Gastroesophageal sphincter (tissue), 4 donors: Measurements from ENCODE around the gene NHS. TPM values are rescaled to one million over a fixed set of nuclear protein-coding genes. Genes with fewer than 3 reads are reported as not detected.

Experiments
- ATAC-seq: fragments of 150-250 bp; one replicate; pipeline ENCODE4 v1.9.1; 2016; ENCODE audit warnings: mild to moderate bottlenecking, moderate library complexity
- H3K27ac ChIP-seq, 4 donors: fragments of 200-600 bp; sonication (generic) in 3 of 4; 1 replicate in 3 of 4; 2 replicates in 1 of 4; pipeline ENCODE4 v1.5.1; 2016 to 2019
- H3K27me3 ChIP-seq: fragments of 200-600 bp; sonication (generic); one replicate; pipeline ENCODE4 v1.5.1; 2019
- H3K36me3 ChIP-seq, 2 donors: fragments of 200-600 bp; sonication (generic); one replicate each; pipeline ENCODE4 v1.5.1; 2019; ENCODE audit warnings: control low read depth in 1 of 2
- H3K4me1 ChIP-seq, 3 donors: fragments of 200-600 bp; sonication (generic); 1 replicate in 2 of 3; 2 replicates in 1 of 3; pipeline ENCODE4 v1.5.1; 2016 to 2019; ENCODE audit warnings: control low read depth in 2 of 3
- H3K4me3 ChIP-seq, 2 donors: fragments of 200-600 bp; sonication (generic); one replicate each; pipeline ENCODE4 v1.5.1; 2019; ENCODE audit warnings: mild to moderate bottlenecking in 1 of 2, moderate library complexity in 1 of 2
- H3K9me3 ChIP-seq, 3 donors: fragments of 200-600 bp; sonication (generic); one replicate each; pipeline ENCODE4 v1.5.1; 2017 to 2019; ENCODE audit warnings: control low read depth in 2 of 3
- CTCF ChIP-seq, 4 experiments: fragments of 200-600 bp in 2 of 4; fragments of 450-650 bp in 2 of 4; sonication (generic) in 1 of 4; IDR thresholded peaks; one replicate each; pipeline ENCODE4 v1.5.1; 2017 to 2019; ENCODE audit warnings: antibody characterized with exemption in 4 of 4, mild to moderate bottlenecking in 2 of 4, moderate library complexity in 2 of 4
- EP300 ChIP-seq: sonication (generic); formaldehyde crosslinking; IDR thresholded peaks from one replicate; pipeline ENCODE4 v1.6.1; 2017; ENCODE audit warnings: antibody characterized with exemption, mild to moderate bottlenecking
- POLR2A ChIP-seq, 2 donors: fragments of 450-650 bp; IDR thresholded peaks; one replicate each; pipeline ENCODE4 v1.6.1; 2017; ENCODE audit warnings: antibody characterized with exemption in 2 of 2, mild to moderate bottlenecking in 2 of 2, moderate library complexity in 1 of 2
- POLR2AphosphoS5 ChIP-seq: sonication (generic); formaldehyde crosslinking; IDR thresholded peaks from one replicate; pipeline ENCODE4 v1.6.1; 2017; ENCODE audit warnings: antibody characterized with exemption
- WGBS, 2 donors: methylation state at CpG; one replicate each; pipeline ENCODE4 v1.1.5; 2018; ENCODE audit warnings: low coverage in 1 of 2; 5-methylcytosine and 5-hydroxymethylcytosine counted together
- total RNA-seq, 4 donors: library from RNA; depleted of rRNA; stranded (reverse); fragments of >200 nt; gene quantifications; one replicate each; pipeline ENCODE4 v1.1.0, GENCODE V29; 2016

The NHS gene
- total RNA-seq, 4 donors from 2014 or later: 4.7 to 12.3 (median 6.6) TPM

DNA sequence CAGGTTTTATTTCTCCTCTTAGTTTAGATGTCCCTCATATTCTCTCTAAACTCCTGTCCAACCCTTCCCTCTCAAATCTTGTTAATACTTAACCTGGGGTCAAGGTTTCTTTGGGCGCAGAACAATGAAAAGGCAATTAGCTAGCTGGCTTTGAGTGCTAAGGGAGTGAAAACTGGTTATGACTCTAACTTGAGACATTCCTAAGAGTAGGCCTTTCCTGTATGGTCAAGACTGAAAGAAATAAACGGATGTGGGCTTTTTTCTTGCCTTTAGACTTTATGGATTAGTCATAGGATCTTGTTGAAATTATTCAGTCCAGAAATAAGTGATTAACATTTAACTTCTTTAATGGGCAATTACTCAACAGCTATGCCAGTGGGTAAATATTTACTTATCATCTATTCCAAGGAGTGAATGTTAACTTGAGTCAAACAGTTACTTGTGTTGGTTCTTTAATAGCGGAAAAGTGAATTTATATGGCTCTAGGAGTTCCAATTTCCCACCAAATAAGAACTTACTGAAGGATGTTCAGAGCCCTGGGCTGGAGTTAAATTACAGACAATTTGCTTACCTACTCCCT, 220.5 kb downstream of the NHS start:
- no peaks in the 10 kb centered on the region for H3K27me3 ChIP-seq
- 50 to 51% methylated on average over 1 to 3 of the region's 3 CpGs for WGBS, 2 donors
- no peaks in the 10 kb centered on the region for H3K9me3 ChIP-seq
- no peak for ATAC-seq
- H3K27ac ChIP-seq: peak overlapping the region in 3 of 4 donors; percentile 20 to 48 (median 35)
- peak; percentile 56 for TF ChIP-seq POLR2AphosphoS5
- no peak for TF ChIP-seq CTCF (IDR thresholded peaks at IDR 0.05)
- no peak for TF ChIP-seq EP300
- H3K4me1 ChIP-seq: peaks cover 0 to 63% (median 0%) of the 10 kb centered on the region in 3 donors
- H3K4me3 ChIP-seq: no peak overlapping the region
- no peaks in the 10 kb centered on the region for H3K36me3 ChIP-seq

- Histone ChIP-seq H3K4me1 (peaks cover 0 to 61% (median 0%) of the 10 kb centered on the region in 3 donors), H3K36me3 (no peaks in the 10 kb centered on the region), H3K27ac (peak overlapping the region in 3 of 4 donors; percentile 20 to 48 (median 35)), H3K4me3 (no peak overlapping the region), H3K9me3 (no peaks in the 10 kb centered on the region), H3K27me3 (no peaks in the 10 kb centered on the region)
- no peak for ATAC-seq
- TF ChIP-seq CTCF (IDR thresholded peaks at IDR 0.05) (no peak), EP300 (no peak), POLR2AphosphoS5 (no peak), POLR2A (IDR thresholded peaks at IDR 0.05) (no peak)
Measured at GRCh38 chrX:17596061-17596460, 221.1 kb downstream of the NHS start.

DNA sequence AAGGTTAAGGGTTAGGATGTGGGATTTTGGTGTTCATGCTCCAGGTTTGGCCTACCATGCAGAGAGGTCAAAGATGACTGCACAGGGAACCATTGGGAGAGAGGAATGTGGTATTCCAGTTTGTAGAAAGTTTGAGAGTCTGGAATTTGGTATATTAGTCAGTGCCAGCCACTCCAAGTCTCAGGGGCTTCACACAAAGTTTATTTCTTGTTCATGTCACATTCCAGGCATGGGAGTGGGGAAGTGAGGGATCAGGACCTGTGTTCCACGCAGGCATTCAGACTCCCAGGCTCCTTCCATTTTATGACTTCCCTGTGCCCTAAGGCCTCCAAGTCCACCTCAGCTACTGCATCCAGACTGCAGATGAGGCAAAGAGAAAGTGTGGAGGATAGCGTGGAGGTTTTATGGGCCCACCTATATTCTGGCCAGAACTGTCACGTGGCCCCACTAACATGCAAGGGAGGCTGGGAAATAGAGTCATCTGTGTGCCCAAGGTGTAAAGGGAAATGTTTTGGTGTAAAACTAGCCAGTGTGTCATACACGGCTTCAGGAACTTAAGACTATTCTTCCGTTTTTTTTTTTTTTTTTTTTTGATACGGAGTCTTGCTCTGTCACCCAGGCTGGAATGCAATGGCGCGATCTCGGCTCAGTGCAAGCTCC, 221.7 kb downstream of the NHS start:
- Histone ChIP-seq H3K27me3 (no peaks in the 10 kb centered on the region), H3K9me3 (no peaks in the 10 kb centered on the region), H3K4me1 (peaks cover 0 to 55% (median 0%) of the 10 kb centered on the region in 3 donors), H3K4me3 (no peak overlapping the region), H3K36me3 (no peaks in the 10 kb centered on the region), H3K27ac (peak overlapping the region in 2 of 4 donors; percentile 35 to 48)
- 78 to 90% methylated on average over 3 to 5 of the region's 9 CpGs for WGBS, 2 donors
- TF ChIP-seq POLR2AphosphoS5: no peak
- TF ChIP-seq POLR2A (IDR thresholded peaks at IDR 0.05): no peak
- TF ChIP-seq EP300: no peak
- TF ChIP-seq CTCF (IDR thresholded peaks at IDR 0.05): no peak
- ATAC-seq: no peak

DNA sequence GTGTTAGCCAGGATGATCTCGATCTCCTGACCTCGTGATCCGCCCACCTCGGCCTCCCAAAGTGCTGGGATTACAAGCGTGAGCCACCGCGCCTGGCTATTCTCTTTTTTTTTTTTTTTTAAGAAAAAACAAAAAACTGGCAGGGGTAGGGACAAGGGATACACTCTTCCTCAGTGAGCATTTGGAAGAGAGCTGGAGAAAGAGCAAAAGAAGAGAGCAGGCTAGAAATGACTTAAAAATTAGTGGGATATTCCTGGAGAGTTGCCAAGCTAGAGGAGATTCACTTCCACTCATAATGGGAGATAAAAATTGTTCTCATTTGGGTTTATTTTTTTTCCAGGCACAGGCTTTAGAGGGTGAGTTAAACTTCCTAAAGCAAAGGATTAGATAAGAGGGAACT, 222.3 kb downstream of the NHS start:
- H3K27me3 ChIP-seq: no peaks in the 10 kb centered on the region
- no CpG with 5 or more reads among the region's 7 CpGs for WGBS, 2 donors
- H3K9me3 ChIP-seq: no peaks in the 10 kb centered on the region
- peak overlapping the region; percentile 8 to 71 (median 56) for H3K27ac ChIP-seq
- peak; percentile 2 for ATAC-seq
- no peak for TF ChIP-seq EP300
- no peak for TF ChIP-seq POLR2A (IDR thresholded peaks at IDR 0.05)
- no peak for TF ChIP-seq POLR2AphosphoS5
- TF ChIP-seq CTCF (IDR thresholded peaks at IDR 0.05): no peak
- H3K4me3 ChIP-seq: no peak overlapping the region
- H3K36me3 ChIP-seq: no peaks in the 10 kb centered on the region
- H3K4me1 ChIP-seq: peaks cover 0 to 48% (median 0%) of the 10 kb centered on the region in 3 donors
